ENCODE results near the gene FUOM.

FUOM gene

GRCh38 chr10:133336577-133337369 is 21.0 kb downstream of the FUOM start, which contains the start of gene CALY:
TSS of gene CALY (minus strand) at chr10:133336896. CDS start at chr10:133328989, 7,907 bp downstream.
- POLR2A ChIA-PET, result no interaction called here
- CTCF ChIA-PET, result interaction anchor here (1.1 kb wide), 1 partner anchor 24 kb away, joined by 3 read pairs; no protein-coding TSS in a partner anchor
- TF ChIP-seq FOXK2 (IDR thresholded peaks at IDR 0.05) (no peak), FOXM1 (IDR thresholded peaks at IDR 0.05; ENCODE audit: borderline replicate concordance) (no peak)
- DNase-seq (ENCODE audit: extremely low spot score), result peak; percentile 80

GRCh38 chr10:133336118-133336576 is 21.7 kb downstream of the FUOM start:
- ChIA-PET POLR2A (no interaction called here), CTCF (interaction anchor here (0.5 to 1.1 kb wide), 2 partner anchors 25 to 29 kb away, joined by 3 read pairs; no protein-coding TSS in a partner anchor)
- no peak for DNase-seq (ENCODE audit: extremely low spot score)
- TF ChIP-seq HDGF (IDR thresholded peaks at IDR 0.05; ENCODE audit: borderline replicate concordance) (no peak), CTBP1 (IDR thresholded peaks at IDR 0.05; ENCODE audit: borderline replicate concordance) (no peak), L3MBTL2 (conservative IDR thresholded peaks at IDR 0.05) (no peak), ARNT (IDR thresholded peaks at IDR 0.05) (no peak), PKNOX1 (IDR thresholded peaks at IDR 0.05) (no peak), LEF1 (IDR thresholded peaks at IDR 0.05; ENCODE audit: borderline replicate concordance) (no peak), ELF4 (IDR thresholded peaks at IDR 0.05) (no peak), FOXA1 (IDR thresholded peaks at IDR 0.05) (no peak), SP1 (IDR thresholded peaks at IDR 0.05) (no peak), BHLHE40 (IDR thresholded peaks at IDR 0.05; ENCODE audit: borderline replicate concordance) (no peak), SUZ12 (IDR thresholded peaks at IDR 0.05) (no peak), FOXM1 (IDR thresholded peaks at IDR 0.05; ENCODE audit: borderline replicate concordance) (no peak), FOXK2 (IDR thresholded peaks at IDR 0.05) (no peak)

GRCh38 chr10:133335246-133336117 is 22.3 kb downstream of the FUOM start:
- peak; percentile 61 for DNase-seq (ENCODE audit: extremely low spot score)
- ChIA-PET POLR2A (no interaction called here), CTCF (interaction anchor here (0.5 to 1.1 kb wide), 2 partner anchors 25 to 28 kb away, joined by 3 read pairs; no protein-coding TSS in a partner anchor)
- no peak for TF ChIP-seq FOXM1 (IDR thresholded peaks at IDR 0.05; ENCODE audit: borderline replicate concordance)
- TF ChIP-seq FOXA1 (IDR thresholded peaks at IDR 0.05), result no peak
- TF ChIP-seq L3MBTL2 (conservative IDR thresholded peaks at IDR 0.05), result no peak
- no peak for TF ChIP-seq ARNT (IDR thresholded peaks at IDR 0.05)
- TF ChIP-seq PKNOX1 (IDR thresholded peaks at IDR 0.05), result no peak
- no peak for TF ChIP-seq NFRKB (IDR thresholded peaks at IDR 0.05)
- no peak for TF ChIP-seq ZNF384 (IDR thresholded peaks at IDR 0.05)
- no peak for TF ChIP-seq BHLHE40 (IDR thresholded peaks at IDR 0.05; ENCODE audit: borderline replicate concordance)
- TF ChIP-seq TARDBP (IDR thresholded peaks at IDR 0.05), result no peak
- no peak for TF ChIP-seq LEF1 (IDR thresholded peaks at IDR 0.05; ENCODE audit: borderline replicate concordance)
- no peak for TF ChIP-seq FOXK2 (IDR thresholded peaks at IDR 0.05)
- no peak for TF ChIP-seq SUZ12 (IDR thresholded peaks at IDR 0.05)
- TF ChIP-seq CTBP1 (IDR thresholded peaks at IDR 0.05; ENCODE audit: borderline replicate concordance), result no peak
- TF ChIP-seq ELF4 (IDR thresholded peaks at IDR 0.05), result no peak
- no peak for TF ChIP-seq HDGF (IDR thresholded peaks at IDR 0.05; ENCODE audit: borderline replicate concordance)

GRCh38 chr10:133334503-133335245 is 23.1 kb downstream of the FUOM start:
- DNase-seq (ENCODE audit: extremely low spot score), result peak; percentile 57

GRCh38 chr10:133332936-133333699 is 24.7 kb downstream of the FUOM start:
- no peak for TF ChIP-seq BHLHE40 (IDR thresholded peaks at IDR 0.05; ENCODE audit: borderline replicate concordance)
- no peak for TF ChIP-seq PKNOX1 (IDR thresholded peaks at IDR 0.05)
- no peak for TF ChIP-seq ELF4 (IDR thresholded peaks at IDR 0.05)
- TF ChIP-seq SP1 (IDR thresholded peaks at IDR 0.05), result no peak
- TF ChIP-seq SUZ12 (IDR thresholded peaks at IDR 0.05), result no peak
- TF ChIP-seq CTBP1 (IDR thresholded peaks at IDR 0.05; ENCODE audit: borderline replicate concordance), result no peak
- no peak for TF ChIP-seq TARDBP (IDR thresholded peaks at IDR 0.05)
- TF ChIP-seq FOXK2 (IDR thresholded peaks at IDR 0.05), result no peak
- TF ChIP-seq ARNT (IDR thresholded peaks at IDR 0.05), result no peak
- no peak for TF ChIP-seq LEF1 (IDR thresholded peaks at IDR 0.05; ENCODE audit: borderline replicate concordance)
- no peak for TF ChIP-seq ZNF384 (IDR thresholded peaks at IDR 0.05)
- no peak for TF ChIP-seq L3MBTL2 (conservative IDR thresholded peaks at IDR 0.05)
- TF ChIP-seq FOXM1 (IDR thresholded peaks at IDR 0.05; ENCODE audit: borderline replicate concordance), result no peak
- no peak for TF ChIP-seq NFRKB (IDR thresholded peaks at IDR 0.05)
- TF ChIP-seq HDGF (IDR thresholded peaks at IDR 0.05; ENCODE audit: borderline replicate concordance), result no peak
- no peak for TF ChIP-seq FOXA1 (IDR thresholded peaks at IDR 0.05)
- POLR2A ChIA-PET, result interaction anchor here (0.6 kb wide), 1 partner anchor 875 kb away, joined by 3 read pairs; no protein-coding TSS in a partner anchor
- CTCF ChIA-PET, result no interaction called here
- DNase-seq (ENCODE audit: extremely low spot score), result no peak

More at GRCh38 chr10:133334503-133335245, 23.1 kb downstream of the FUOM start:
- TF ChIP-seq LEF1 (IDR thresholded peaks at IDR 0.05; ENCODE audit: borderline replicate concordance) (no peak), HDGF (IDR thresholded peaks at IDR 0.05; ENCODE audit: borderline replicate concordance) (no peak), CTBP1 (IDR thresholded peaks at IDR 0.05; ENCODE audit: borderline replicate concordance) (no peak), ARNT (IDR thresholded peaks at IDR 0.05) (no peak), TARDBP (IDR thresholded peaks at IDR 0.05) (no peak), FOXA1 (IDR thresholded peaks at IDR 0.05) (no peak), SP1 (IDR thresholded peaks at IDR 0.05) (no peak), NFRKB (IDR thresholded peaks at IDR 0.05) (no peak), L3MBTL2 (conservative IDR thresholded peaks at IDR 0.05) (no peak), BHLHE40 (IDR thresholded peaks at IDR 0.05; ENCODE audit: borderline replicate concordance) (no peak)
- ChIA-PET CTCF (no interaction called here), POLR2A (no interaction called here)
